GM23338 (cell line): Measurements from ENCODE around the gene TFAM. TPM values are rescaled to one million over a fixed set of nuclear protein-coding genes. Genes with fewer than 3 reads are reported as not detected.

Experiments
- ATAC-seq: fragments of 200-7000 bp; cut with Tn5 transposase; 3 replicates; pipeline ENCODE4 v1.9.1; 2020
- DNase-seq: peaks from one replicate; pipeline ENCODE4 v3.0.0-alpha.2; 2015; ENCODE audit warnings: low spot score
- H2AFZ ChIP-seq: fragments of 200-600 bp; sonication (generic); 2 replicates; pipeline ENCODE4 v1.8.0; 2016; ENCODE audit warnings: antibody characterized with exemption, mild to moderate bottlenecking, moderate library complexity
- H3F3A ChIP-seq: fragments of 200-600 bp; sonication (generic); replicated peaks from 2 replicates; pipeline ENCODE4 v1.8.0; 2017; ENCODE audit warnings: antibody characterized with exemption, mixed run types, low read depth
- H3K27ac ChIP-seq: fragments of 200-600 bp; sonication (generic); 2 replicates; pipeline ENCODE4 v1.6.1; 2016; ENCODE audit warnings: low read depth
- H3K27me3 ChIP-seq: fragments of 200-600 bp; sonication (generic); 2 replicates; pipeline ENCODE4 v1.8.0; 2016; ENCODE audit warnings: mild to moderate bottlenecking, mixed run types, moderate library complexity; ENCODE audit not compliant: insufficient read depth
- H3K36me3 ChIP-seq: fragments of 200-600 bp; sonication (generic); 2 replicates; pipeline ENCODE4 v1.8.0; 2016; ENCODE audit warnings: mild to moderate bottlenecking; ENCODE audit not compliant: insufficient read depth
- H3K4me1 ChIP-seq: fragments of 200-600 bp; sonication (generic); 2 replicates; pipeline ENCODE4 v1.8.0; 2016; ENCODE audit warnings: mild to moderate bottlenecking, moderate library complexity; ENCODE audit not compliant: insufficient read depth
- H3K4me2 ChIP-seq: fragments of 200-600 bp; sonication (generic); 2 replicates; pipeline ENCODE4 v1.7.1; 2017; ENCODE audit warnings: mixed run types
- H3K4me3 ChIP-seq: fragments of 200-600 bp; sonication (generic); 2 replicates; pipeline ENCODE4 v1.6.1; 2016; ENCODE audit warnings: mixed run types
- H3K79me2 ChIP-seq: fragments of 200-600 bp; sonication (generic); replicated peaks from 2 replicates; pipeline ENCODE4 v1.8.0; 2017; ENCODE audit warnings: mild to moderate bottlenecking; ENCODE audit not compliant: insufficient read depth
- H3K9me2 ChIP-seq: fragments of 200-600 bp; sonication (generic); 2 replicates; pipeline ENCODE4 v1.8.0; 2017; ENCODE audit not compliant: insufficient read depth
- H4K20me1 ChIP-seq: fragments of 200-600 bp; sonication (generic); replicated peaks from 2 replicates; pipeline ENCODE4 v1.8.0; 2017; ENCODE audit warnings: mild to moderate bottlenecking; ENCODE audit not compliant: insufficient read depth
- H3K27ac Mint-ChIP-seq: 2 replicates; pipeline ENCODE4 v1.8.0; 2020; ENCODE audit warnings: inconsistent platforms, mild to moderate bottlenecking, moderate library complexity, mixed read lengths
- H3K27me3 Mint-ChIP-seq: 3 replicates; pipeline ENCODE4 v1.8.0; 2022; ENCODE audit warnings: low read depth, mild to moderate bottlenecking, moderate library complexity, mixed read lengths, inconsistent platforms; ENCODE audit not compliant: insufficient read depth, poor library complexity
- H3K36me3 Mint-ChIP-seq: 3 replicates; pipeline ENCODE4 v1.8.0; 2021; ENCODE audit warnings: low read depth, mild to moderate bottlenecking, inconsistent platforms, moderate library complexity, mixed read lengths
- H3K4me1 Mint-ChIP-seq: 3 replicates; pipeline ENCODE4 v1.8.0; 2020; ENCODE audit warnings: mild to moderate bottlenecking, inconsistent platforms, mixed read lengths
- H3K4me3 Mint-ChIP-seq: 3 replicates; pipeline ENCODE4 v1.8.0; 2021; ENCODE audit warnings: moderate library complexity, mild to moderate bottlenecking, inconsistent platforms, mixed read lengths
- H3K9me3 Mint-ChIP-seq: 3 replicates; pipeline ENCODE4 v1.8.0; 2020; ENCODE audit warnings: moderate library complexity, mild to moderate bottlenecking, inconsistent platforms, mixed read lengths
- CREB1 ChIP-seq: fragments of 250-450 bp; sonication (Bioruptor Pico); IDR thresholded peaks from 2 replicates; pipeline ENCODE4 v1.5.0; 2020; ENCODE audit warnings: low read depth, mild to moderate bottlenecking, moderate library complexity
- EZH2 ChIP-seq: fragments of 200-600 bp; sonication (generic); IDR thresholded peaks from one replicate; pipeline ENCODE4 v1.8.0; 2017; ENCODE audit warnings: antibody characterized with exemption, mild to moderate bottlenecking, low read depth; ENCODE audit not compliant: unreplicated experiment
- EZH2phosphoT487 ChIP-seq: fragments of 200-600 bp; sonication (generic); IDR thresholded peaks from one replicate; pipeline ENCODE4 v1.8.1; 2018; ENCODE audit warnings: antibody characterized with exemption; ENCODE audit not compliant: unreplicated experiment
- JUNB ChIP-seq: IDR thresholded peaks from one replicate; pipeline ENCODE4 v1.6.1; 2016; ENCODE audit warnings: antibody characterized with exemption; ENCODE audit not compliant: unreplicated experiment
- NANOG ChIP-seq: IDR thresholded peaks from 2 replicates; pipeline ENCODE4 v1.6.1; 2016; ENCODE audit warnings: antibody characterized with exemption, borderline replicate concordance
- POLR2AphosphoS5 ChIP-seq: IDR thresholded peaks from 2 replicates; pipeline ENCODE4 v1.6.1; 2016; ENCODE audit warnings: antibody characterized with exemption, low read depth
- STAT1 ChIP-seq: IDR thresholded peaks from one replicate; pipeline ENCODE4 v1.6.1; 2016; ENCODE audit warnings: antibody characterized with exemption; ENCODE audit not compliant: unreplicated experiment
- ZNF114 ChIP-seq: fragments of 250-450 bp; sonication (Bioruptor Pico); IDR thresholded peaks from 2 replicates; pipeline ENCODE4 v1.5.0; 2020; ENCODE audit warnings: mild to moderate bottlenecking, moderate library complexity
- ZNF331 ChIP-seq: fragments of 250-450 bp; sonication (Bioruptor Pico); IDR thresholded peaks from 2 replicates; pipeline ENCODE4 v1.5.0; 2020; ENCODE audit warnings: low read depth, mild to moderate bottlenecking, moderate library complexity
- polyA plus RNA-seq: library from polyadenylated mRNA; unstranded; fragments of >200 nt; fragmentation: Nextera tagmentation; extraction: Ambion mirVana; gene quantifications from 2 replicates; pipeline ENCODE4 v1.2.1, GENCODE V29; 2016
- total RNA-seq: library from RNA; depleted of rRNA; stranded (reverse); fragments of >200 nt; shearing (Covaris generic); gene quantifications from 2 replicates; pipeline ENCODE4 v1.2.3, GENCODE V29; 2014
- TF ChIP-seq, protein P1 (sequence below): fragments of 250-450 bp; sonication (Bioruptor Pico); IDR thresholded peaks from 2 replicates; pipeline ENCODE4 v1.5.0; 2020; ENCODE audit warnings: mild to moderate bottlenecking, moderate library complexity
- TF ChIP-seq, protein P2 (sequence below): IDR thresholded peaks from one replicate; pipeline ENCODE4 v1.6.1; 2018; ENCODE audit warnings: antibody characterized with exemption; ENCODE audit not compliant: unreplicated experiment
- TF ChIP-seq, protein P3 (sequence below): IDR thresholded peaks from 2 replicates; pipeline ENCODE4 v1.6.1; 2016; ENCODE audit warnings: antibody characterized with exemption
- TF ChIP-seq, protein P4 (sequence below), 2 experiments: fragments of 200-600 bp in 1 of 2; sonication (generic) in 1 of 2; conservative IDR thresholded peaks; 2 replicates each; pipeline versions ENCODE4 v1.5.1 to v1.6.1; 2016 to 2017; ENCODE audit warnings: antibody characterized with exemption in 2 of 2, low read depth in 2 of 2, mild to moderate bottlenecking in 2 of 2, moderate library complexity in 1 of 2

The TFAM gene
- total and polyA plus RNA-seq, 2 experiments from 2014 or later, result 54.2 to 156 TPM

DNA sequence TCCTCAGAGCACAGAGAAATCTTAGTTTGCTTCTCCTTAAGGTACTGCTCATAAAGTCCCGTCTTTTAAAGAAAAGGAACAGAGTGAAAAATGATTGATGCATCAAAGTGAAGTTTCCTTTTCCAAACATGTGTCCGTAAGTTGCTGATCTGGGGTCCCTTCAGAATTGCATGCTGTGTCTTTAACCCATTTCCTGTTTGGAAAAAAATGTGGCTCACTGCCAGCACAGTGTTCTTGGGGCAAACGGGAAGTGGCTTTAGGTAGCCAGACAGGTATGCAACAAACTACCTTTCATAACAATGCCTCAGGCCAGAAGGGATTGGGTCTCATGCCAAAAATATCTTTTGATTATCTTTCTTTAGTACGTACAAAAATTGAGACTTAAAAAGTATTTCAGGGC lies 50.9 kb downstream of the TFAM start:
- Histone ChIP-seq H3K4me3 (no peak overlapping the region), H3F3A (no peaks in the 10 kb centered on the region), H3K79me2 (no peaks in the 10 kb centered on the region), H3K27ac (no peak overlapping the region), H3K4me1 (peaks cover 8% of the 10 kb centered on the region; the same call in 1 of the 2 replicates), H3K27me3 (no peaks in the 10 kb centered on the region), H3K36me3 (no peaks in the 10 kb centered on the region), H4K20me1 (no peaks in the 10 kb centered on the region), H2AFZ (peak overlapping the region; percentile 82; the same call in 1 of the 2 replicates), H3K9me2 (no peaks in the 10 kb centered on the region), H3K4me2 (peak overlapping the region; percentile 15; the same call in 1 of the 2 replicates)
- TF ChIP-seq, protein P1, sequence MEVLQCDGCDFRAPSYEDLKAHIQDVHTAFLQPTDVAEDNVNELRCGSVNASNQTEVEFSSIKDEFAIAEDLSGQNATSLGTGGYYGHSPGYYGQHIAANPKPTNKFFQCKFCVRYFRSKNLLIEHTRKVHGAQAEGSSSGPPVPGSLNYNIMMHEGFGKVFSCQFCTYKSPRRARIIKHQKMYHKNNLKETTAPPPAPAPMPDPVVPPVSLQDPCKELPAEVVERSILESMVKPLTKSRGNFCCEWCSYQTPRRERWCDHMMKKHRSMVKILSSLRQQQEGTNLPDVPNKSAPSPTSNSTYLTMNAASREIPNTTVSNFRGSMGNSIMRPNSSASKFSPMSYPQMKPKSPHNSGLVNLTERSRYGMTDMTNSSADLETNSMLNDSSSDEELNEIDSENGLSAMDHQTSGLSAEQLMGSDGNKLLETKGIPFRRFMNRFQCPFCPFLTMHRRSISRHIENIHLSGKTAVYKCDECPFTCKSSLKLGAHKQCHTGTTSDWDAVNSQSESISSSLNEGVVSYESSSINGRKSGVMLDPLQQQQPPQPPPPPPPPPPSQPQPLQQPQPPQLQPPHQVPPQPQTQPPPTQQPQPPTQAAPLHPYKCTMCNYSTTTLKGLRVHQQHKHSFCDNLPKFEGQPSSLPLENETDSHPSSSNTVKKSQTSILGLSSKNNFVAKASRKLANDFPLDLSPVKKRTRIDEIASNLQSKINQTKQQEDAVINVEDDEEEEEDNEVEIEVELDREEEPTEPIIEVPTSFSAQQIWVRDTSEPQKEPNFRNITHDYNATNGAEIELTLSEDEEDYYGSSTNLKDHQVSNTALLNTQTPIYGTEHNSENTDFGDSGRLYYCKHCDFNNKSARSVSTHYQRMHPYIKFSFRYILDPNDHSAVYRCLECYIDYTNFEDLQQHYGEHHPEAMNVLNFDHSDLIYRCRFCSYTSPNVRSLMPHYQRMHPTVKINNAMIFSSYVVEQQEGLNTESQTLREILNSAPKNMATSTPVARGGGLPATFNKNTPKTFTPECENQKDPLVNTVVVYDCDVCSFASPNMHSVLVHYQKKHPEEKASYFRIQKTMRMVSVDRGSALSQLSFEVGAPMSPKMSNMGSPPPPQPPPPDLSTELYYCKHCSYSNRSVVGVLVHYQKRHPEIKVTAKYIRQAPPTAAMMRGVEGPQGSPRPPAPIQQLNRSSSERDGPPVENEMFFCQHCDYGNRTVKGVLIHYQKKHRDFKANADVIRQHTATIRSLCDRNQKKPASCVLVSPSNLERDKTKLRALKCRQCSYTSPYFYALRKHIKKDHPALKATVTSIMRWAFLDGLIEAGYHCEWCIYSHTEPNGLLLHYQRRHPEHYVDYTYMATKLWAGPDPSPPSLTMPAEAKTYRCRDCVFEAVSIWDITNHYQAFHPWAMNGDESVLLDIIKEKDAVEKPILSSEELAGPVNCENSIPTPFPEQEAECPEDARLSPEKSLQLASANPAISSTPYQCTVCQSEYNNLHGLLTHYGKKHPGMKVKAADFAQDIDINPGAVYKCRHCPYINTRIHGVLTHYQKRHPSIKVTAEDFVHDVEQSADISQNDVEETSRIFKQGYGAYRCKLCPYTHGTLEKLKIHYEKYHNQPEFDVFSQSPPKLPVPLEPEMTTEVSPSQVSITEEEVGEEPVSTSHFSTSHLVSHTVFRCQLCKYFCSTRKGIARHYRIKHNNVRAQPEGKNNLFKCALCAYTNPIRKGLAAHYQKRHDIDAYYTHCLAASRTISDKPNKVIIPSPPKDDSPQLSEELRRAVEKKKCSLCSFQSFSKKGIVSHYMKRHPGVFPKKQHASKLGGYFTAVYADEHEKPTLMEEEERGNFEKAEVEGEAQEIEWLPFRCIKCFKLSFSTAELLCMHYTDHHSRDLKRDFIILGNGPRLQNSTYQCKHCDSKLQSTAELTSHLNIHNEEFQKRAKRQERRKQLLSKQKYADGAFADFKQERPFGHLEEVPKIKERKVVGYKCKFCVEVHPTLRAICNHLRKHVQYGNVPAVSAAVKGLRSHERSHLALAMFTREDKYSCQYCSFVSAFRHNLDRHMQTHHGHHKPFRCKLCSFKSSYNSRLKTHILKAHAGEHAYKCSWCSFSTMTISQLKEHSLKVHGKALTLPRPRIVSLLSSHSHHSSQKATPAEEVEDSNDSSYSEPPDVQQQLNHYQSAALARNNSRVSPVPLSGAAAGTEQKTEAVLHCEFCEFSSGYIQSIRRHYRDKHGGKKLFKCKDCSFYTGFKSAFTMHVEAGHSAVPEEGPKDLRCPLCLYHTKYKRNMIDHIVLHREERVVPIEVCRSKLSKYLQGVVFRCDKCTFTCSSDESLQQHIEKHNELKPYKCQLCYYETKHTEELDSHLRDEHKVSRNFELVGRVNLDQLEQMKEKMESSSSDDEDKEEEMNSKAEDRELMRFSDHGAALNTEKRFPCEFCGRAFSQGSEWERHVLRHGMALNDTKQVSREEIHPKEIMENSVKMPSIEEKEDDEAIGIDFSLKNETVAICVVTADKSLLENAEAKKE, result no peak
- TF ChIP-seq CREB1 (no peak), EZH2 (no peak), STAT1 (no peak), ZNF331 (CRISPR knock-in tag) (no peak), JUNB (no peak), ZNF114 (no peak), NANOG (no peak), EZH2phosphoT487 (no peak), POLR2AphosphoS5 (no peak)
- TF ChIP-seq, protein P2, sequence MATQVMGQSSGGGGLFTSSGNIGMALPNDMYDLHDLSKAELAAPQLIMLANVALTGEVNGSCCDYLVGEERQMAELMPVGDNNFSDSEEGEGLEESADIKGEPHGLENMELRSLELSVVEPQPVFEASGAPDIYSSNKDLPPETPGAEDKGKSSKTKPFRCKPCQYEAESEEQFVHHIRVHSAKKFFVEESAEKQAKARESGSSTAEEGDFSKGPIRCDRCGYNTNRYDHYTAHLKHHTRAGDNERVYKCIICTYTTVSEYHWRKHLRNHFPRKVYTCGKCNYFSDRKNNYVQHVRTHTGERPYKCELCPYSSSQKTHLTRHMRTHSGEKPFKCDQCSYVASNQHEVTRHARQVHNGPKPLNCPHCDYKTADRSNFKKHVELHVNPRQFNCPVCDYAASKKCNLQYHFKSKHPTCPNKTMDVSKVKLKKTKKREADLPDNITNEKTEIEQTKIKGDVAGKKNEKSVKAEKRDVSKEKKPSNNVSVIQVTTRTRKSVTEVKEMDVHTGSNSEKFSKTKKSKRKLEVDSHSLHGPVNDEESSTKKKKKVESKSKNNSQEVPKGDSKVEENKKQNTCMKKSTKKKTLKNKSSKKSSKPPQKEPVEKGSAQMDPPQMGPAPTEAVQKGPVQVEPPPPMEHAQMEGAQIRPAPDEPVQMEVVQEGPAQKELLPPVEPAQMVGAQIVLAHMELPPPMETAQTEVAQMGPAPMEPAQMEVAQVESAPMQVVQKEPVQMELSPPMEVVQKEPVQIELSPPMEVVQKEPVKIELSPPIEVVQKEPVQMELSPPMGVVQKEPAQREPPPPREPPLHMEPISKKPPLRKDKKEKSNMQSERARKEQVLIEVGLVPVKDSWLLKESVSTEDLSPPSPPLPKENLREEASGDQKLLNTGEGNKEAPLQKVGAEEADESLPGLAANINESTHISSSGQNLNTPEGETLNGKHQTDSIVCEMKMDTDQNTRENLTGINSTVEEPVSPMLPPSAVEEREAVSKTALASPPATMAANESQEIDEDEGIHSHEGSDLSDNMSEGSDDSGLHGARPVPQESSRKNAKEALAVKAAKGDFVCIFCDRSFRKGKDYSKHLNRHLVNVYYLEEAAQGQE, result no peak
- TF ChIP-seq, protein P3, sequence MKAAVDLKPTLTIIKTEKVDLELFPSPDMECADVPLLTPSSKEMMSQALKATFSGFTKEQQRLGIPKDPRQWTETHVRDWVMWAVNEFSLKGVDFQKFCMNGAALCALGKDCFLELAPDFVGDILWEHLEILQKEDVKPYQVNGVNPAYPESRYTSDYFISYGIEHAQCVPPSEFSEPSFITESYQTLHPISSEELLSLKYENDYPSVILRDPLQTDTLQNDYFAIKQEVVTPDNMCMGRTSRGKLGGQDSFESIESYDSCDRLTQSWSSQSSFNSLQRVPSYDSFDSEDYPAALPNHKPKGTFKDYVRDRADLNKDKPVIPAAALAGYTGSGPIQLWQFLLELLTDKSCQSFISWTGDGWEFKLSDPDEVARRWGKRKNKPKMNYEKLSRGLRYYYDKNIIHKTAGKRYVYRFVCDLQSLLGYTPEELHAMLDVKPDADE, result no peak
- TF ChIP-seq, protein P4, sequence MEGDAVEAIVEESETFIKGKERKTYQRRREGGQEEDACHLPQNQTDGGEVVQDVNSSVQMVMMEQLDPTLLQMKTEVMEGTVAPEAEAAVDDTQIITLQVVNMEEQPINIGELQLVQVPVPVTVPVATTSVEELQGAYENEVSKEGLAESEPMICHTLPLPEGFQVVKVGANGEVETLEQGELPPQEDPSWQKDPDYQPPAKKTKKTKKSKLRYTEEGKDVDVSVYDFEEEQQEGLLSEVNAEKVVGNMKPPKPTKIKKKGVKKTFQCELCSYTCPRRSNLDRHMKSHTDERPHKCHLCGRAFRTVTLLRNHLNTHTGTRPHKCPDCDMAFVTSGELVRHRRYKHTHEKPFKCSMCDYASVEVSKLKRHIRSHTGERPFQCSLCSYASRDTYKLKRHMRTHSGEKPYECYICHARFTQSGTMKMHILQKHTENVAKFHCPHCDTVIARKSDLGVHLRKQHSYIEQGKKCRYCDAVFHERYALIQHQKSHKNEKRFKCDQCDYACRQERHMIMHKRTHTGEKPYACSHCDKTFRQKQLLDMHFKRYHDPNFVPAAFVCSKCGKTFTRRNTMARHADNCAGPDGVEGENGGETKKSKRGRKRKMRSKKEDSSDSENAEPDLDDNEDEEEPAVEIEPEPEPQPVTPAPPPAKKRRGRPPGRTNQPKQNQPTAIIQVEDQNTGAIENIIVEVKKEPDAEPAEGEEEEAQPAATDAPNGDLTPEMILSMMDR (conservative IDR thresholded peaks at IDR 0.05; ENCODE audit: low read depth in 2 of 2), result no peak
- no peak overlapping the region for H3K4me3 Mint-ChIP-seq
- H3K27me3 Mint-ChIP-seq, result peaks cover 2% of the 10 kb centered on the region
- no peaks in the 10 kb centered on the region for H3K36me3 Mint-ChIP-seq
- peak overlapping the region; percentile 80; the same call in 1 of the 2 replicates for H3K27ac Mint-ChIP-seq
- DNase-seq (peak; percentile 29), ATAC-seq (0 out of 3 replicates have a peak, but pooled peaks have one; percentile 34)
- peaks cover 13% of the 10 kb centered on the region for H3K4me1 Mint-ChIP-seq
- H3K9me3 Mint-ChIP-seq, result peaks cover 9% of the 10 kb centered on the region
